Liver (tissue), 9 donors: ENCODE measurements around the gene SASH1. TPM values are rescaled to one million over a fixed set of nuclear protein-coding genes. Genes with fewer than 3 reads are reported as not detected.

Experiments used
- DNase-seq: peaks from one replicate; pipeline ENCODE4 v3.0.0-alpha.2; 2017; ENCODE audit warnings: low spot score
- H3K27ac ChIP-seq, 2 donors: one replicate each; pipeline ENCODE4 v1.7.0; 2013; ENCODE audit warnings: inconsistent platforms in 2 of 2, low read length in 2 of 2, control low read depth in 1 of 2, low read depth in 1 of 2, mild to moderate bottlenecking in 1 of 2
- H3K27me3 ChIP-seq, 4 donors: one replicate each; pipeline versions ENCODE4 v1.6.1 to v1.7.0; 2013; ENCODE audit warnings: low read length in 3 of 4, inconsistent platforms in 1 of 4, mild to moderate bottlenecking in 1 of 4, moderate library complexity in 1 of 4; ENCODE audit not compliant: control insufficient read depth in 4 of 4, insufficient read depth in 4 of 4
- H3K36me3 ChIP-seq, 4 donors: one replicate each; pipeline versions ENCODE4 v1.6.1 to v1.7.0; 2013; ENCODE audit warnings: low read length in 3 of 4, mild to moderate bottlenecking in 3 of 4, low read depth in 1 of 4, moderate library complexity in 1 of 4; ENCODE audit not compliant: control insufficient read depth in 4 of 4, insufficient read depth in 3 of 4
- H3K4me1 ChIP-seq, 4 donors: one replicate each; pipeline versions ENCODE4 v1.6.1 to v1.7.0; 2013; ENCODE audit warnings: low read length in 3 of 4, mild to moderate bottlenecking in 3 of 4, moderate library complexity in 1 of 4; ENCODE audit not compliant: control insufficient read depth in 4 of 4, insufficient read depth in 4 of 4
- H3K4me3 ChIP-seq, 3 donors: one replicate each; pipeline versions ENCODE4 v1.6.1 to v1.7.0; 2013; ENCODE audit warnings: low read length in 3 of 3, control low read depth in 1 of 3, low read depth in 1 of 3, mild to moderate bottlenecking in 1 of 3
- H3K9ac ChIP-seq, 2 donors: one replicate each; pipeline ENCODE4 v1.7.0; 2013; ENCODE audit warnings: low read length in 2 of 2, mild to moderate bottlenecking in 2 of 2, moderate library complexity in 2 of 2, control low read depth in 1 of 2, low read depth in 1 of 2
- H3K9me3 ChIP-seq, 4 donors: one replicate each; pipeline versions ENCODE4 v1.6.1 to v1.7.0; 2013; ENCODE audit warnings: low read length in 3 of 4; ENCODE audit not compliant: control insufficient read depth in 4 of 4
- CTCF ChIP-seq: fragments of 150-350 bp; IDR thresholded peaks from 2 replicates; pipeline ENCODE4 v1.5.1; 2017; ENCODE audit warnings: improper control_type of control experiment, low read depth, low read length; ENCODE audit not compliant: missing input control
- EGR1 ChIP-seq, 2 donors: IDR thresholded peaks; 2 replicates each; pipeline ENCODE4 v1.6.1; 2016 to 2018; ENCODE audit warnings: antibody characterized with exemption in 2 of 2, low read depth in 2 of 2
- FOXA1 ChIP-seq: IDR thresholded peaks from 2 replicates; pipeline ENCODE4 v1.6.1; 2016; ENCODE audit warnings: antibody characterized with exemption
- GABPA ChIP-seq, 2 donors: IDR thresholded peaks in 1 of 2; conservative IDR thresholded peaks in 1 of 2; 2 replicates each; pipeline ENCODE4 v1.6.1; 2016; ENCODE audit warnings: antibody characterized with exemption in 2 of 2, mild to moderate bottlenecking in 1 of 2, moderate library complexity in 1 of 2
- HNF4A ChIP-seq, 2 donors: conservative IDR thresholded peaks; 2 replicates each; pipeline ENCODE4 v1.6.1; 2016; ENCODE audit warnings: antibody characterized with exemption in 2 of 2, mild to moderate bottlenecking in 2 of 2
- JUND ChIP-seq, 2 donors: IDR thresholded peaks; 2 replicates each; pipeline ENCODE4 v1.6.1; 2016; ENCODE audit warnings: antibody characterized with exemption in 2 of 2
- MAX ChIP-seq: IDR thresholded peaks from 2 replicates; pipeline ENCODE4 v1.6.1; 2016; ENCODE audit warnings: antibody characterized with exemption
- NR2F2 ChIP-seq: IDR thresholded peaks from 2 replicates; pipeline ENCODE4 v1.6.1; 2016; ENCODE audit warnings: antibody characterized with exemption
- REST ChIP-seq: IDR thresholded peaks from 2 replicates; pipeline ENCODE4 v1.6.1; 2016; ENCODE audit warnings: antibody characterized with exemption, mild to moderate bottlenecking
- RXRA ChIP-seq, 2 donors: IDR thresholded peaks; 2 replicates each; pipeline ENCODE4 v1.6.1; 2017 to 2018; ENCODE audit warnings: antibody characterized with exemption in 2 of 2, mild to moderate bottlenecking in 1 of 2
- SP1 ChIP-seq: IDR thresholded peaks from 2 replicates; pipeline ENCODE4 v1.6.1; 2018; ENCODE audit warnings: antibody characterized with exemption, mild to moderate bottlenecking
- TAF1 ChIP-seq: conservative IDR thresholded peaks from 2 replicates; pipeline ENCODE4 v1.6.1; 2016; ENCODE audit warnings: antibody characterized with exemption, mild to moderate bottlenecking
- YY1 ChIP-seq: IDR thresholded peaks from 2 replicates; pipeline ENCODE4 v1.6.1; 2016; ENCODE audit warnings: antibody characterized with exemption, mild to moderate bottlenecking
- WGBS: extraction: QIAGEN DNeasy Blood & Tissue Kit; methylation state at CpG from one replicate; pipeline ENCODE4 v1.1.7; 2013; 5-methylcytosine and 5-hydroxymethylcytosine counted together
- polyA plus RNA-seq, 2 donors: library from polyadenylated mRNA; stranded (reverse) in 1 of 2; unstranded in 1 of 2; fragments of 200-250 nt in 1 of 2; fragments of >200 nt in 1 of 2; fragmentation: Nextera tagmentation in 1 of 2; extraction: Ambion mirVana in 1 of 2; gene quantifications; one replicate each; pipeline versions ENCODE4 v1.2.1 to v1.2.3, GENCODE V29; 2013 to 2015
- total RNA-seq, 2 donors: library from RNA; depleted of rRNA; stranded (reverse); fragments of >200 nt; gene quantifications; one replicate each; pipeline ENCODE4 v1.2.3, GENCODE V29; 2014
- donor health status: healthy.
- donor health status: healthy.
- donor health status: healthy.
- donor health status: healthy.
- donor health status: healthy.

Gene SASH1
- total and polyA plus RNA-seq, 4 donors = 3.5 to 16.4 (median 7.6) TPM

GRCh38 chr6:148494226-148494625, 151.6 kb downstream of the SASH1 start:
- H3K27me3 ChIP-seq = no peaks in the 10 kb centered on the region
- TF ChIP-seq JUND (IDR thresholded peaks at IDR 0.05) = no peak
- no peak for TF ChIP-seq HNF4A (conservative IDR thresholded peaks at IDR 0.05)
- TF ChIP-seq RXRA (IDR thresholded peaks at IDR 0.05) = no peak
- no peak for TF ChIP-seq TAF1
- TF ChIP-seq GABPA (IDR thresholded peaks at IDR 0.05 in 1 of 2, conservative IDR thresholded peaks at IDR 0.05 in 1 of 2) = no peak
- TF ChIP-seq YY1 = no peak
- no peak for TF ChIP-seq REST
- TF ChIP-seq CTCF = no peak
- no peak for TF ChIP-seq NR2F2
- TF ChIP-seq EGR1 (IDR thresholded peaks at IDR 0.05; ENCODE audit: low read depth in 2 of 2) = no peak
- WGBS = 89% methylated on average over 8 of the region's 8 CpGs
- H3K27ac ChIP-seq = no peak overlapping the region
- H3K4me1 ChIP-seq = peaks cover 0 to 1% (median 0%) of the 10 kb centered on the region in 4 donors
- H3K9ac ChIP-seq = no peak overlapping the region
- H3K9me3 ChIP-seq = no peaks in the 10 kb centered on the region
- no peaks in the 10 kb centered on the region for H3K36me3 ChIP-seq
- no peak for DNase-seq
- H3K4me3 ChIP-seq = no peak overlapping the region

GRCh38 chr6:148495029-148495428, 152.4 kb downstream of the SASH1 start:
- WGBS = 89% methylated on average over 6 of the region's 6 CpGs
- H3K27me3 ChIP-seq = no peaks in the 10 kb centered on the region
- TF ChIP-seq GABPA (IDR thresholded peaks at IDR 0.05 in 1 of 2, conservative IDR thresholded peaks at IDR 0.05 in 1 of 2) (no peak), EGR1 (IDR thresholded peaks at IDR 0.05; ENCODE audit: low read depth in 2 of 2) (no peak), MAX (no peak), CTCF (no peak), RXRA (IDR thresholded peaks at IDR 0.05) (no peak), SP1 (no peak), TAF1 (no peak), YY1 (no peak), FOXA1 (no peak), NR2F2 (no peak)
- H3K27ac ChIP-seq = no peak overlapping the region
- H3K9ac ChIP-seq = no peak overlapping the region
- no peaks in the 10 kb centered on the region for H3K9me3 ChIP-seq
- DNase-seq = no peak
- no peaks in the 10 kb centered on the region for H3K36me3 ChIP-seq
- H3K4me1 ChIP-seq = peaks cover 0 to 1% (median 0%) of the 10 kb centered on the region in 4 donors
- no peak overlapping the region for H3K4me3 ChIP-seq
